WTC11 (cell line): ENCODE measurements around the gene TMEM179B.

Experiments
- CREB1 ChIP-seq: sonication (generic); formaldehyde crosslinking; IDR thresholded peaks from 2 replicates; pipeline ENCODE4 v1.8.0; 2023; ENCODE audit warnings: mild to moderate bottlenecking, missing genetic modification reagents
- CTCF ChIP-seq: fragments of 200-600 bp; IDR thresholded peaks from 2 replicates; pipeline ENCODE4 v1.8.0; 2022; ENCODE audit warnings: antibody characterized with exemption
- ELF4 ChIP-seq: sonication (generic); formaldehyde crosslinking; IDR thresholded peaks from 2 replicates; pipeline ENCODE4 v1.8.1; 2022; ENCODE audit warnings: low read depth, mild to moderate bottlenecking, moderate library complexity, missing genetic modification reagents
- ETV6 ChIP-seq: sonication (generic); formaldehyde crosslinking; IDR thresholded peaks from 2 replicates; pipeline ENCODE4 v1.8.1; 2022; ENCODE audit warnings: mild to moderate bottlenecking, missing genetic modification reagents
- GABPB1 ChIP-seq: sonication (generic); formaldehyde crosslinking; IDR thresholded peaks from 2 replicates; pipeline ENCODE4 v1.8.1; 2023; ENCODE audit warnings: mild to moderate bottlenecking, missing genetic modification reagents
- GTF2I ChIP-seq: fragments of 250-450 bp; sonication (Bioruptor Pico); conservative IDR thresholded peaks from 2 replicates; pipeline ENCODE4 v1.4.0; 2021; ENCODE audit warnings: mild to moderate bottlenecking
- SP1 ChIP-seq: sonication (generic); formaldehyde crosslinking; conservative IDR thresholded peaks from 2 replicates; pipeline ENCODE4 v1.8.1; 2022; ENCODE audit warnings: missing genetic modification reagents
- TP53 ChIP-seq: sonication (generic); formaldehyde crosslinking; IDR thresholded peaks from 2 replicates; pipeline ENCODE4 v1.8.1; 2023; ENCODE audit warnings: mild to moderate bottlenecking, missing genetic modification reagents
- ZBTB43 ChIP-seq: sonication (generic); formaldehyde crosslinking; IDR thresholded peaks from 2 replicates; pipeline ENCODE4 v1.8.1; 2023; ENCODE audit warnings: mild to moderate bottlenecking, missing genetic modification reagents
- ZNF121 ChIP-seq: sonication (generic); formaldehyde crosslinking; IDR thresholded peaks from 2 replicates; pipeline ENCODE4 v1.8.0; 2023; ENCODE audit warnings: missing genetic modification reagents
- ZNF263 ChIP-seq: sonication (generic); formaldehyde crosslinking; IDR thresholded peaks from 2 replicates; pipeline ENCODE4 v1.8.1; 2022; ENCODE audit warnings: low read depth, mild to moderate bottlenecking, moderate library complexity, missing genetic modification reagents
- ZNF396 ChIP-seq: fragments of 250-450 bp; sonication (Bioruptor Pico); IDR thresholded peaks from 2 replicates; pipeline ENCODE4 v1.8.0; 2021; ENCODE audit warnings: mild to moderate bottlenecking, moderate library complexity, borderline replicate concordance

- no peak for TF ChIP-seq ZNF263 (CRISPR knock-in tag)
- no peak for TF ChIP-seq CTCF
- TF ChIP-seq ZNF121 (CRISPR knock-in tag) = no peak
- no peak for TF ChIP-seq GTF2I (CRISPR knock-in tag)
- TF ChIP-seq ETV6 (CRISPR knock-in tag) = no peak
- TF ChIP-seq ZBTB43 (CRISPR knock-in tag) = no peak
- no peak for TF ChIP-seq TP53 (CRISPR knock-in tag)
- no peak for TF ChIP-seq ELF4 (CRISPR knock-in tag)
- TF ChIP-seq ZNF396 (CRISPR knock-in tag) = no peak
- no peak; the same call in none of the 2 replicates for TF ChIP-seq GABPB1 (CRISPR knock-in tag)
- TF ChIP-seq CREB1 = no peak
- peak; percentile 77 for TF ChIP-seq SP1 (CRISPR knock-in tag)
These were observed 44.5 kb downstream of the TMEM179B start, which contains the start of gene STX5 for GRCh38 chr11:62831520-62832335.
